HG02852 (cell line): ENCODE data around the gene ABCC1.
A peak's percentile ranks its signal among the peaks of the same experiment; 100 is the strongest.

ENCODE experiments used
- ATAC-seq: cut with Tn5 transposase; IDR thresholded peaks from one replicate; pipeline ENCODE4 v1.9.1; 2021; ENCODE audit warnings: mild to moderate bottlenecking, moderate library complexity; ENCODE audit not compliant: unreplicated experiment

The ABCC1 gene

GRCh38 chr16:16016388-16016964 is 67.1 kb downstream of the ABCC1 start:
- ATAC-seq: no peak

GRCh38 chr16:16017812-16018211 is 68.4 kb downstream of the ABCC1 start:
- ATAC-seq: no peak

DNA sequence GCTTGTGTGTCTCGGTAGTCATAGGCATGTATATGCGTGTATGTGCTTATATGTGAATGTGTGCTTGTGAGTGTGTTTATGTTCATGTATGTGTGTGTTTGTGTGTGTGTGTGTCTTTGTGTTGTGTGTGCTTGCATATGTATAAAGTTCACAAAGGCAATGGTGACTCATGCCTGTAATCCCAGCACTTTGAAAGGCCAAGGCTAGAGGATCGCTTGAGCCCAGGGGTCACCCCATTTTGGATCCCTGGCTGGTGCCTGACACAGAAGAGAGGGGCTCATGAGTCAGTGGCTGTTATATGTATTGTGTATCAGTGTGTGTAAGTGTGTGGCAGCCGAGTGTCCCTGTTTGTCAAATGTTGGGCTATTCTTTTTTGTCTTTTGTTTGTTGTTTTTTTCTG is 69.3 kb downstream of the ABCC1 start:
- ATAC-seq: no peak

- ATAC-seq: no peak
Observed at GRCh38 chr16:16019488-16019887, 70.1 kb downstream of the ABCC1 start.

DNA sequence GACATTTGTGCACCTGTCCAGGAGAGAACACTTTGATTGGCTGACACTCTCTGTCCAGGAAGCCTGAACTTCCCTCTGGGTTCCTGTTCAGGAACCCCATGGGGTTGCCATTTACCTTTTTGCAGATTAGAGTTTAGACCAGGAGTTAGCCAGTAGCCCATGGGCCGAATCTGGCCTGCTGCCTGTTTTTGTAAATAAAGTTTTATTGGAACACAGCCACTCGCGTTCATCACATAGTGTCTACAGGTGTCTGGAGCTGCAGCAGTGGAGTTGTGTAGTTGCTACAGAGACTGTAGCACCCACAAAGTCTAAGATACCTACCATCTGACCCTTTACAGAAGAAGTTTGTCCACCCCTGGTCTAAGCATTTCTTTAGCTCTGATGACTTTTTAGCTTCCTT is 70.9 kb downstream of the ABCC1 start:
- no peak for ATAC-seq

DNA sequence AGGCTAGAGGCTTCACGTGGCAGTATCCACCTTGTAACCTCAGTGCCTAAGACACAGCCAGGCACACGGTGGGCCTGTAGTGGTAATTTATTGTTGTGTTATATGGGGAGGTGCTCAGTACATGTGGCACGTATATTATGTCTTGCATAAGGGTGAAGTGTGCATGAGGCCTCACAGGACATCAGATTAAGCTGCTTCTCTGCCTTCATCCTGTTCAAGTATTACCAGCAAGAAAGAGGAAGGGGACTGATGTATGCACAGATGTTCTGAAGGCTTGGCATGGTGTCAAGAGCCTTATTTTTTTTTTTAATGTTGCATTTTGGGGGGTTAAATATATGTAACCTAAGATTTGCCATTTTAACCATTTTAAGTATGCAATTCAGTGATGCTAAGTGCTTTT is 71.6 kb downstream of the ABCC1 start:
- ATAC-seq: no peak

DNA sequence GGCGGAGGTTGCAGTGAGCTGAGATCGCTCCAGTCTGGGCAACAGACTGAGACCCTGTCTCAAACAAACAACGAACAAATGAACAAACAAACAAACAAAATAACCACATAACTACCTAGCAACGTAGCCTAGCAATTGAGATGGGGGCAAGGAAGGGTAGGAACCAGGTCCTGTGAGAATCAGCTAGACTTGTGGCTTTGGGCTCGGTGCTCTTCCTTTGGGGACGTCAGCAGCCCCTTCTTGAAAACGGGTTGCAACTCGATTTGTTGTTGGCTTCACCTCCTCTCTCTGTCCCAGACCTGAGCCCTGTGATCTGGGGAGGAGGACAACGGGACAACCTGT is 72.2 kb downstream of the ABCC1 start:
- no peak for ATAC-seq

DNA sequence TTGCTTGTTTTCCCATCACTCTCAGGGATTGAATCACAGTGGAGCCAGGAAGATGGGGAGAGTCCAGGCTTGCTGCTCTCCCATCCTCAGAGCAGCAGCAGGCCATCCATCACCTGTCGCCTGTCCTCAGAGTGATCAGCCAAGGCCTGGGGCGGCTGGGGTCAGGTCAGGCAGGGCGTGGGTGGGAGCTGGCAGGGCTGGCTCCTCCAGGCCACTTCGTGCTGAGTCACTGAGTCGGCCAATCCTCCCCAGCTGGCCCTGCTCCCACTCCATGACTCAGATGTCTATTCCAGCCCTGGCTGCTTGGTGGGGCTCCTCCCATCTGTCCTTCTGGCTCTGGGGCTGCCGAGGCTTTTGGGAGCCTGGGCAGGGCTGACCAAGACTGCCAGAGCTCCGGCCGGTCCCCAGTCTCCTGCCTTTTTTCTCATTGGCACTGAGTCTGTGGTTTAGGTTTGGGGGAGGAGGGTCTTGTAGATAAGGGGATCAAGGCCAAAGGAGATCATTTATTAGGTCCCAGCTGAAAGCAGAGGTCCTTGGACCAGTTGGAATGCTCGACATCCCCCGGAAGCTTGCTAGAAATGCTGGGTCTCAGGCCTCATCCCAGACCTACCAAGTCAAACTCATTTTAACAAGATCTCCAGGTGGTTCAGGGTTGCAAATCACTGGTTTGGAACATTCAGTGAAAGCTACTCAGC is 72.7 kb downstream of the ABCC1 start:
- no peak for ATAC-seq

DNA sequence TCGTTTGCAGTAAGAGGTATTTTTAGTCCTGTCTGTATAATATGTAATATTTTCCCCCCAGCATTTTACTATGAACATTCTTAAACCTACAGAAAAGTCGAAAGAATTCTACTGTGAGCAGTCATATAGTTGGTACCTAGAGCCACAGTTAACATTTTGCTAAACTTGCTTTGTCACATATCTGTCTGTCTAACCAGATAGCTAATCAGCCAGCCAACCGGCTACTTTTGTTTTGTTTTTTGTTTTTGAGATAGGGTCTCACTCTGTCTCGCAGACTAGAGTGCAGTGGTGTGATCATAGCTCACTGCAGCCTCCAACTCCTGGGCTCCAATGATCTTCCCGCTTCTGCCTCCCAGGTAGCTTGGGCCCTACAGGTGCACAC is 73.3 kb downstream of the ABCC1 start:
- no peak for ATAC-seq

DNA sequence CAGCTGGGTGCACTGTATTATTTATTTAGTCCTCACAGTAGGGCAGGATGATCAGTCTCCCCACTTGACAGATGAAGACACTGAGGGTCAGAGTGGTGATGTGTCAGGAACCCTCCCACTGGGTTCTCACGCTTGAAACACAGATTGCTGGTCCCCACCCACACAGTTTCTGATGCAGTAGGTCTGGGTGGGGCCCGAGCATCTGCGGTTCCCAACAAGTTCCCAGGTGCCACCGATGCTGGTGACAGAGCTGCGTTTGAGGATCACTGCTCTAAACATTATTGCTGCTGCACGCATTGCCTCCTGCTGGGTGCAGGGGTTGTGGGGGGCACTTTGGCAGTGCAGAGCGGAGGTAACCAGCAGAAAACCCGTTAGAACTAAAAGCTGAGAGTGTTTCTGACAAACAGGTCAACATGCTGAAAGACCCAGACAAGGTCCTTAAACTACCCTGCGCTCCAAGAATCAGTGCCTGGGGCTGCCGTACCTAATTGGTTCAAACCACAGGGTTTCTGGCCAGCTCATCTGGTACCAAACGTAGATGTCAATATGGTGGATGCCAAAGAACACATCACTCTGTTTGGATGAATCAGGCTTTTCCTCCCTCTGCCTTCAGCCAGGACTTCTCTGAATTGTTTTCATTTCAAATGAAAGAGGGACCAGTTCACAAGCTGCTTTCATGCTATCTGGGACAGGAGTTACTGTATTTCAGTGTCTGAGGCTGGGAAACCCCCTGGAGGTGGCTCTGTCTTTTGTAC is 76.0 kb downstream of the ABCC1 start:
- peak; percentile 75 for ATAC-seq

GRCh38 chr16:16027728-16028310 is 78.4 kb downstream of the ABCC1 start:
- ATAC-seq: no peak

GRCh38 chr16:16028311-16028999 is 79.0 kb downstream of the ABCC1 start:
- ATAC-seq: no peak

GRCh38 chr16:16029431-16030011 is 80.1 kb downstream of the ABCC1 start:
- ATAC-seq: no peak

GRCh38 chr16:16030449-16030848 is 81.0 kb downstream of the ABCC1 start:
- no peak for ATAC-seq

DNA sequence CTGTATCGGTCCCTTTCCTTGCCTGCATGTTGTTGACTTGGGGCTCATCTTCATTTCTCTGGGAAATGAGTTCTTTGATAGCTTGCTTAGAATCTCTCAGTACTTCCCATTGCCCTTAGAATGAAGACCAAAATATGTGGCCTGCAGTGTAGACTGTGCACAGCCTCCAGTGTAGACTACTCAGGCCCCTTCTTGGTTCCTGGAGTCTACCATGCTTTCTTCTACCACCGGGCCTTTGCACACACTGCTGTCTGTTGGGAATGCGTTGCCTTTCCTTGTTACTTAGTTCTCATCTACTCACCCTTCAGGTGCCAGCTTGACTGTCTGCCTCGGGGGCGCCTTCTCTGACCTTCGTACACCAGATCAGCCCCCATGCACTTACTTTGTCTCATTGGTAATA is 82.0 kb downstream of the ABCC1 start:
- ATAC-seq: no peak

DNA sequence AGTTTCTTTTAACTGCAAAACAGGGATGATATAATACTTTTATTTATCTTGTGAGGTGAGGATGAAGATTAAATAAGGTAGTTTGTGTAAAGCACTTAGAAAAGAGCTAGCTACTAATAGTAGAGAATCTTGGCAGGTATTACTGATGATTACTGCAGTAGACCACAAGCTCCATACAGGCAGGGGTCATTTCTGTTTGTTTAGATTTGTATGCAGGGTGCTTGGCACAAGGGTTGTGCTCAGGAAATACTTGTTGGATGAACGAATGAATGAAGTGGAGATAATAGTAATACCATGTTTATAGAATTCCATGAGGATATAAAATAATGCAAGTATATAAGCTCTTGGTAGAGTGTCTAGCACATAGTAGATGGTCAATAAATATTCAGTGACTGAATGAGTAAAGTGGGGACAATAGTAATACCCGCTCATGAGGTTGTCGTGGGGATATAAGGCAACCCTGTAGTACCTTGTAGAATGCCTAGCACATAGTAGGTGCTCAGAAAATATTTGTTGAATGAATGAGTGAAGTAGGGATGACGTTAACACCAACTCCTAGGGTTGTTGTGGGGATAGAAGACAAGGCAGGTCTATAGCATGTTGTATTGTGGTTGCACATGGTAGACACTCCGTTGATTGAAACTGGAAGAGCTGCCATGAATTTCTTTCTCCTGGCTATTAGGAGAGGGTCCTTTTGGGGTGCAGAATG is 83.0 kb downstream of the ABCC1 start:
- ATAC-seq: no peak

- ATAC-seq: no peak
Observed at GRCh38 chr16:16033208-16033717, 83.8 kb downstream of the ABCC1 start.

DNA sequence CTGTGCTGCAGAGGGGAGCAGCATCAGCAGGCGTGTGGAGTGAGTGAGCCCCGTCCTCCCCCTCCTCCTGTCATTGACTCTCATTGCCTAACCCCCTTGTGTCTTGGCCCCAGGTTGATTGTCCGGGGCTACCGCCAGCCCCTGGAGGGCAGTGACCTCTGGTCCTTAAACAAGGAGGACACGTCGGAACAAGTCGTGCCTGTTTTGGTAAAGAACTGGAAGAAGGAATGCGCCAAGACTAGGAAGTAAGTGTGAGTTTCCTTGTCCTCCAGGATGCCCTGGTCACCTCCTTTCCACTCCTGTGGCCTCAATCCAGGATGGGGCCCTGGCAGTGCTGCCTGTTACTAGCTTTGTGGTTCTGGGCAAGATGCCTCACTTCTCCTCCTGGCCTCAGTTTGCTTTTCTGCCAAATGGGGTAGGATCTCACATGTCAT is 87.0 kb downstream of the ABCC1 start:
- ATAC-seq: no peak

DNA sequence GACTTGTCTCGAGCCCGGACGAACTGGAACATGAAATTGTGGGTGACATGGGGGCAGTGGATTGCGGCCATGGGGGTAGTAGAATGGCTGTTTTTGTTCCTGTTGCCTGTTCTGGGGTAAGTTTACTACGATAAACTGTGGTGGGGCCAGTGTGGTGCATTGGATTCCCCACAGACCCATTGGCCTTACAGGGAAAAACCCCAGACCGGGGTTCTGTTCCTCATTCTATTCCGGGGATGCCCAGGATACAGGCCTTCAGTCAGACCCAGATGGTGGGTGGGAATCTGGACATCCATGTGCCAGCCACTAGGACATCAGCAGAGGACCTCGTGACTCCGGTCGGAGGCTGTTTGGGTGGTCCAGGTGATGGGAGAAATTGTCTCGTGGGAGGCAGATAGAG is 88.1 kb downstream of the ABCC1 start:
- ATAC-seq: no peak

DNA sequence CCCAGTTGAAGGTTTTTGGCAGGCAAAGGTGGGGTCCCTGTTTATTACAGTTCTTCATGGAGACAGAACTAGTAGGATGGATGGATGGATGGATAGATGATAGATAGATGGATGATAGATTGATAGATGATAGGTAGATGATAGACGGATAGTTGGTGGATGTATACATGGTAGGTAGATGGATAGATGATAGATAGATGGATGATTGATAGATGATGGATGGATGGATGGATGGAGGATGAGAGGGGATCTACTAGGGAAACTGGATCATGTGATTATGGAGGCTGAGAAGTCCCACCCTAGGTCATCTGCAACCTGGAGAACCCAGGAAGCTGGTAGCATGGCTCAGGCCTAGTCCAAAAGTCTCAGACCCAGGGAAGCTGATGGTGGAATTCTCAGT is 88.6 kb downstream of the ABCC1 start:
- no peak for ATAC-seq
